Measurements from ENCODE around the gene ABCB6. TPM values are rescaled to one million over a fixed set of nuclear protein-coding genes. Genes with fewer than 3 reads are reported as not detected.

The ABCB6 gene
- total RNA-seq, 4 donors from 2014 or later: 17.4 to 27.3 (median 19.6) TPM

DNA sequence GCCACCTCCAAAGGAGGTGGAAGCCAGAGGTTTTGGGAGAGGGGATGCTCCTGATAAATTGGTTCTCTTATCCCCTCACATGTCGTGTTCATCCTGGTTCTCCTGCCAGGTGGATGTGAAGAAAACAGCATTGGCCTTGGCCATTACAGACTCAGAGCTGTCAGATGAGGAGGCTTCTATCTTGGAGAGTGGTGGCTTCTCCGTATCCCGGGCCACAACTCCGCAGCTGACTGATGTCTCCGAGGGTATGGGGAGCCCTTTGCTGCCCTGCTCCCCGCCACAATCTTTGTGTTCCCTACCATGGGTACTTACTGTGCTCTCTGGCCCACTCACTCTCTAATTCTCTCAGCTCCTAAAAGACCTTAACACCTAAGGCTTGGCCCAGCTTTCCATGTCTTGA, 37.2 kb downstream of the ABCB6 start:
- Histone ChIP-seq H3K36me3 (peaks cover 49 to 62% (median 54%) of the 10 kb centered on the region in 4 donors), H3K27ac (replicated peaks in 1 of 4) (no peak overlapping the region), H3K4me1 (peaks cover 12 to 27% (median 17%) of the 10 kb centered on the region in 4 donors), H3K4me3 (no peak overlapping the region), H3K27me3 (no peaks in the 10 kb centered on the region), H3K9me3 (no peaks in the 10 kb centered on the region)
- intact Hi-C loops (cut with DNase I): no loop called here
- 83% methylated on average over 6 of the region's 6 CpGs for whole genome bisulfite sequencing
- DNase-seq (ENCODE audit: extremely low spot score): peak; percentile 31
- TF ChIP-seq EP300 (IDR thresholded peaks at IDR 0.05): no peak
- TF ChIP-seq, protein P1, sequence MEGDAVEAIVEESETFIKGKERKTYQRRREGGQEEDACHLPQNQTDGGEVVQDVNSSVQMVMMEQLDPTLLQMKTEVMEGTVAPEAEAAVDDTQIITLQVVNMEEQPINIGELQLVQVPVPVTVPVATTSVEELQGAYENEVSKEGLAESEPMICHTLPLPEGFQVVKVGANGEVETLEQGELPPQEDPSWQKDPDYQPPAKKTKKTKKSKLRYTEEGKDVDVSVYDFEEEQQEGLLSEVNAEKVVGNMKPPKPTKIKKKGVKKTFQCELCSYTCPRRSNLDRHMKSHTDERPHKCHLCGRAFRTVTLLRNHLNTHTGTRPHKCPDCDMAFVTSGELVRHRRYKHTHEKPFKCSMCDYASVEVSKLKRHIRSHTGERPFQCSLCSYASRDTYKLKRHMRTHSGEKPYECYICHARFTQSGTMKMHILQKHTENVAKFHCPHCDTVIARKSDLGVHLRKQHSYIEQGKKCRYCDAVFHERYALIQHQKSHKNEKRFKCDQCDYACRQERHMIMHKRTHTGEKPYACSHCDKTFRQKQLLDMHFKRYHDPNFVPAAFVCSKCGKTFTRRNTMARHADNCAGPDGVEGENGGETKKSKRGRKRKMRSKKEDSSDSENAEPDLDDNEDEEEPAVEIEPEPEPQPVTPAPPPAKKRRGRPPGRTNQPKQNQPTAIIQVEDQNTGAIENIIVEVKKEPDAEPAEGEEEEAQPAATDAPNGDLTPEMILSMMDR (IDR thresholded peaks at IDR 0.05): no peak
- no peak for TF ChIP-seq POLR2AphosphoS5 (IDR thresholded peaks at IDR 0.05)
- TF ChIP-seq POLR2A (IDR thresholded peaks at IDR 0.05; ENCODE audit: low read depth): no peak

GRCh38 chr2:219180961-219181360, 37.8 kb downstream of the ABCB6 start:
- H3K27me3 ChIP-seq: no peaks in the 10 kb centered on the region
- peak; percentile 37 for DNase-seq (ENCODE audit: extremely low spot score)
- peaks cover 12 to 31% (median 19%) of the 10 kb centered on the region in 4 donors for H3K4me1 ChIP-seq
- intact Hi-C loops (cut with DNase I): no loop called here
- no peaks in the 10 kb centered on the region for H3K9me3 ChIP-seq
- no peak for TF ChIP-seq POLR2AphosphoS5 (IDR thresholded peaks at IDR 0.05)
- H3K36me3 ChIP-seq: peaks cover 49 to 62% (median 54%) of the 10 kb centered on the region in 4 donors
- WGBS: 91% methylated on average over 5 of the region's 5 CpGs
- H3K27ac ChIP-seq (replicated peaks in 1 of 4): no peak overlapping the region
- no peak overlapping the region for H3K4me3 ChIP-seq

DNA sequence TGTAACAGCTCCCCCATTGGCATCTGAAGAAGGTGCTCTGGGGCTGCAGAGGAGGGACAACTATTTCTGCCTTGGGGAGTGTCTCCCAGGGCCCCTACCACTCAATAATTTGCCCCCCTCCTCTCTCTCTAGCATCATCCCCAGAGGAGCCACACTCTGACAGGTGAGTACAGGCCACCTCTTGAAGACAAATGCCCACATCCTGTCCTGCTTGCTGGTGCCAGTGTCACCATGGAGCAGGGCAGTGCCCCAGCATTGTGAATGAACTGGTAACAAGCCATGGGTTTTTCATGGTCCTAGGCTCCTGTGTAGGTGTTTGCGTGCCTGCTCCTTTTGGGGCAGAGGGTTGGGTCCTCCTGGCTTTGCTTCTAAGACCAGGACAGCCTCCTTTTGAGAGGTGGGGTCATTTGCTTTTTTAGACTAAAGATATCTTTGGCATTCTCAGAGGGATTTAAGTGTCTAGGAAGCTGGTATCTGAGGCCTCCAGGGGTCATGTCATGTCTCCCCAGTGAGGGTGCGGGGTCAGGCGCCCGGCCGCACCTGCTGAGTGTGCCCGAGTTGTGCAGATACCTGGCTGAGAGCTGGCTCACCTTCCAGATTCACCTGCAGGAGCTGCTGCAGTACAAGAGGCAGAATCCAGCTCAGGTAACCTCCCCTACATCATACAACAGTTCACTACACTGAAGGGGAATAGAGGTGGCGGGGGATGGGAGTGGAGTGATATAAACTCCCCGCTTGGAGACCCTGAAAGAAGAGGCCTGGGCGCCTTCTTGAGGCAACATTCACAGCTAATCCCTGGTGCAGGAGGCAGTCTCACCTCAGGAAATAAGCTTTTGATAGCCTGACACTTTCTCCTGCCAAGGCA, 38.9 kb downstream of the ABCB6 start:
- intact Hi-C loops (cut with DNase I): loop anchor here (2.0 to 10.0 kb wide), 2 partner anchors 27 to 205 kb away; partner anchors contain the start of genes DNPEP and ZFAND2B
- no peak for TF ChIP-seq POLR2A (IDR thresholded peaks at IDR 0.05; ENCODE audit: low read depth)
- TF ChIP-seq EP300 (IDR thresholded peaks at IDR 0.05): no peak
- TF ChIP-seq POLR2AphosphoS5 (IDR thresholded peaks at IDR 0.05): no peak
- TF ChIP-seq, protein P1 (IDR thresholded peaks at IDR 0.05): no peak
- peak; percentile 37 for DNase-seq (ENCODE audit: extremely low spot score)
- peaks cover 49 to 60% (median 58%) of the 10 kb centered on the region in 4 donors for H3K36me3 ChIP-seq
- no peak overlapping the region for H3K4me3 ChIP-seq
- peaks cover 22 to 42% (median 30%) of the 10 kb centered on the region in 4 donors for H3K4me1 ChIP-seq
- H3K27ac ChIP-seq (replicated peaks in 1 of 4): no peak overlapping the region
- WGBS: 97% methylated on average over 8 of the region's 9 CpGs
- H3K9me3 ChIP-seq: no peaks in the 10 kb centered on the region
- H3K27me3 ChIP-seq: no peaks in the 10 kb centered on the region

- DNase-seq (ENCODE audit: extremely low spot score): peak; percentile 92
- intact Hi-C loops (cut with DNase I): loop anchor here (2.0 to 10.0 kb wide), 2 partner anchors 28 to 206 kb away; partner anchors contain the start of genes DNPEP and ZFAND2B
- H3K36me3 ChIP-seq: peaks cover 48 to 61% (median 60%) of the 10 kb centered on the region in 4 donors
- TF ChIP-seq EP300 (IDR thresholded peaks at IDR 0.05): no peak
- H3K4me3 ChIP-seq: peak overlapping the region; percentile 95 to 100 (median 96)
- no peaks in the 10 kb centered on the region for H3K9me3 ChIP-seq
- peak overlapping the region; percentile 95 to 100 (median 96) for H3K27ac ChIP-seq (replicated peaks in 1 of 4)
- 15% methylated on average over 13 of the region's 45 CpGs for WGBS
- no peaks in the 10 kb centered on the region for H3K27me3 ChIP-seq
- H3K4me1 ChIP-seq: peaks cover 25 to 55% (median 38%) of the 10 kb centered on the region in 4 donors
Measured at GRCh38 chr2:219178377-219179175, 40.2 kb downstream of the ABCB6 start.

DNA sequence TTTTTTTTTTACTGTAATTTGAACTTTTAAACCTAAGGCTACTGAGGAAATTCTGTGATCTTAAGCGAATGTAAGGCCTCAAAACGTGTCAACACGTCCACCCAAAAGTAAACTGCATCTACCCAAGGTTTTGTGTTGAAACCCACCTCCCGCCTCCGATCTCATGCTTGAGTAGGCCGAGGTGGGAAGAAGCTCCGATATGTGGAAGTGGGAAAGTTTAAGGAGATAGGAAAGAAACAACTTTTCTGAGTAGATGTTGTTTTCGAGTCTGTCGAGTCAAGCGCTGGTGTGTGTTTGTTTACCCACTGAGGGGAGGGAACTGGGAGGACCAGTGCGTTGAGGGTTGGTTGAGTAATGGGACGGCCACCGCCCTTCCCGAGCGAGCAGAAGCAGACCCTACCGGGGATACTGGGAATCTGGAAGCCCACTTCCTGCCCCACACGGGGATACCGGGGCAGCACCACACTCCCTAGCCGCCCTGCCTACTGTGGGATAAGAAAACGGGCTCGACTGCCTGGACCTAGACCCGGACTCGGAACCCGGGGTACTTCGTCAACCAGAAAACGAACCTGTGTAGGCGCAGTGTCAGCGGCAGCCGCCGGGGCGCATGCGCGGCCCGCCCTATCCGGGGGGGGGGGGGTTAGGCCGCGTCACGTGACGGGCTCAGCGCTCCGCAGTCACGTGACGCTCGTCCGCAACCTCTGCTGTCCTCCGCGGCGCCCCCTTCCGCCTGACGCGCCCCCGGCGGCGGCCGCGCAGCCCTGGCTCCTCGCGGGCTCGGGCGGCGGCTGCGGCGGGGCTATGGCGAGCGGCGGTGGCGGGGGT, 41.0 kb downstream of the ABCB6 start, which contains the start of gene RETREG2:
TSS of gene RETREG2 (plus strand) at position 724 of the 825 bp plus-strand sequence. CDS start at position 802, 78 bp downstream.
- under 1% methylated on average over 12 of the region's 67 CpGs for WGBS
- Histone ChIP-seq H3K27ac (replicated peaks in 1 of 4) (peak within 1 kb of the TSS; percentile 95 to 100 (median 96)), H3K27me3 (no peaks in the 10 kb centered on the region), H3K36me3 (peaks cover 48 to 61% (median 60%) of the 10 kb centered on the region in 4 donors), H3K9me3 (no peaks in the 10 kb centered on the region), H3K4me1 (peaks cover 25 to 59% (median 41%) of the 10 kb centered on the region in 4 donors), H3K4me3 (peak within 1 kb of the TSS; percentile 95 to 100 (median 96))
- intact Hi-C loops (cut with DNase I): loop anchor here (2.0 to 10.0 kb wide), 2 partner anchors 29 to 207 kb away; partner anchors contain the start of genes DNPEP and ZFAND2B
- peak; percentile 99 for DNase-seq (ENCODE audit: extremely low spot score)
- TF ChIP-seq EP300 (IDR thresholded peaks at IDR 0.05) (no peak), POLR2AphosphoS5 (IDR thresholded peaks at IDR 0.05) (peak; percentile 89 to 99), POLR2A (IDR thresholded peaks at IDR 0.05; ENCODE audit: low read depth) (peak; percentile 98)
- TF ChIP-seq, protein P1 (IDR thresholded peaks at IDR 0.05): peak; percentile 49 to 64 (median 58)

Data from esophagus muscularis mucosa (tissue), 4 donors.